GM21737 (cell line): ENCODE data around the gene ARHGEF18.
"Not testable (repeated sequence)": the region's sequence is repeated elsewhere in the genome, so short reads cannot be mapped to it uniquely, and the experiment has no call there.

Source experiments
- ATAC-seq: cut with Tn5 transposase; IDR thresholded peaks from one replicate; pipeline ENCODE4 v1.9.1; 2021; ENCODE audit warnings: mild to moderate bottlenecking, moderate library complexity; ENCODE audit not compliant: unreplicated experiment

ARHGEF18 gene

GRCh38 chr19:7348587-7349230 lies at the start of gene ARHGEF18:
TSS of gene ARHGEF18 (plus strand) at chr19:7348937. CDS start at chr19:7362891, 13,954 bp downstream.
- no peak for ATAC-seq

- no peak for ATAC-seq
These were observed 47.2 kb upstream of the ARHGEF18 start for GRCh38 chr19:7301525-7301924.

GRCh38 chr19:7303470-7303869 lies 45.3 kb upstream of the ARHGEF18 start:
- ATAC-seq = no peak

- ATAC-seq = no peak
These were observed 44.5 kb upstream of the ARHGEF18 start for GRCh38 chr19:7304200-7304599.

- no peak for ATAC-seq
These were observed 41.0 kb upstream of the ARHGEF18 start for GRCh38 chr19:7307590-7308218.

- ATAC-seq = not testable (repeated sequence)
These were observed 40.4 kb upstream of the ARHGEF18 start for GRCh38 chr19:7308327-7308726.

- ATAC-seq = no peak
These were observed 36.8 kb upstream of the ARHGEF18 start for GRCh38 chr19:7311911-7312310.

GRCh38 chr19:7312816-7313215 lies 35.9 kb upstream of the ARHGEF18 start:
- ATAC-seq = no peak

GRCh38 chr19:7318176-7318575 lies 30.6 kb upstream of the ARHGEF18 start:
- ATAC-seq = no peak

- no peak for ATAC-seq
These were observed 22.4 kb upstream of the ARHGEF18 start for GRCh38 chr19:7326105-7326877.

GRCh38 chr19:7327802-7328201 lies 20.9 kb upstream of the ARHGEF18 start:
- no peak for ATAC-seq

- ATAC-seq = no peak
These were observed 20.1 kb upstream of the ARHGEF18 start for GRCh38 chr19:7328647-7329046.

GRCh38 chr19:7331446-7331845 lies 17.3 kb upstream of the ARHGEF18 start:
- no peak for ATAC-seq

GRCh38 chr19:7333198-7334118 lies 15.3 kb upstream of the ARHGEF18 start:
- no peak for ATAC-seq

GRCh38 chr19:7336321-7336973 lies 12.3 kb upstream of the ARHGEF18 start:
- ATAC-seq = no peak

- peak; percentile 63 for ATAC-seq
These were observed 11.2 kb upstream of the ARHGEF18 start for GRCh38 chr19:7337380-7338194.

GRCh38 chr19:7340959-7341837 lies 7.5 kb upstream of the ARHGEF18 start:
- no peak for ATAC-seq

- no peak for ATAC-seq
These were observed 6.6 kb upstream of the ARHGEF18 start for GRCh38 chr19:7342143-7342542.
